Endodermal cell (in vitro differentiated cells): ENCODE measurements around the gene RNF146. TPM values are rescaled to one million over a fixed set of nuclear protein-coding genes. Genes with fewer than 3 reads are reported as not detected.
"Not testable (repeated sequence)": the region's sequence is repeated elsewhere in the genome, so short reads cannot be mapped to it uniquely, and the experiment has no call there.

Source experiments
- DNase-seq: peaks from one replicate; pipeline ENCODE4 v3.0.0-alpha.2; 2017
- H3K27ac ChIP-seq: 2 replicates; pipeline ENCODE4 v1.5.1; 2013; ENCODE audit warnings: mild to moderate bottlenecking, low read depth, low read length, moderate library complexity
- H3K27me3 ChIP-seq: 2 replicates; pipeline ENCODE4 v1.6.1; 2013; ENCODE audit warnings: mild to moderate bottlenecking, low read length, moderate library complexity; ENCODE audit not compliant: insufficient read depth, control insufficient read depth, poor library complexity, severe bottlenecking
- H3K36me3 ChIP-seq: 2 replicates; pipeline ENCODE4 v1.7.0; 2013; ENCODE audit warnings: mild to moderate bottlenecking, low read length, moderate library complexity; ENCODE audit not compliant: control insufficient read depth, insufficient read depth
- H3K4me1 ChIP-seq: one replicate; pipeline ENCODE4 v1.7.0; 2013; ENCODE audit warnings: low read length; ENCODE audit not compliant: control insufficient read depth, insufficient read depth
- H3K4me3 ChIP-seq: 2 replicates; pipeline ENCODE4 v1.5.1; 2013; ENCODE audit warnings: mild to moderate bottlenecking, low read length, moderate library complexity
- H3K9ac ChIP-seq: 2 replicates; pipeline ENCODE4 v1.6.1; 2013; ENCODE audit warnings: mild to moderate bottlenecking, low read length, moderate library complexity; ENCODE audit not compliant: poor library complexity, severe bottlenecking; ENCODE audit errors: extremely low read depth
- H3K9me3 ChIP-seq: 2 replicates; pipeline ENCODE4 v1.6.1; 2013; ENCODE audit warnings: mild to moderate bottlenecking, low read length, moderate library complexity; ENCODE audit not compliant: control insufficient read depth
- H3K27ac Mint-ChIP-seq: 2 replicates; pipeline ENCODE4 v1.8.0; 2020; ENCODE audit warnings: mixed read lengths
- H3K27me3 Mint-ChIP-seq: 2 replicates; pipeline ENCODE4 v1.8.0; 2021; ENCODE audit warnings: mild to moderate bottlenecking, mixed read lengths; ENCODE audit not compliant: insufficient read depth
- H3K36me3 Mint-ChIP-seq: 2 replicates; pipeline ENCODE4 v1.8.0; 2020; ENCODE audit warnings: low read depth, mixed read lengths
- H3K4me1 Mint-ChIP-seq: 2 replicates; pipeline ENCODE4 v1.8.0; 2020; ENCODE audit warnings: mixed read lengths
- H3K4me3 Mint-ChIP-seq: 2 replicates; pipeline ENCODE4 v1.8.0; 2020; ENCODE audit warnings: mild to moderate bottlenecking, moderate library complexity, mixed read lengths
- H3K9me3 Mint-ChIP-seq: 2 replicates; pipeline ENCODE4 v1.8.0; 2020; ENCODE audit warnings: mild to moderate bottlenecking, mixed read lengths
- CTCF ChIP-seq: fragments of 200-600 bp; sonication (generic); conservative IDR thresholded peaks from 2 replicates; pipeline ENCODE4 v1.5.0; 2021; ENCODE audit warnings: antibody characterized with exemption, mild to moderate bottlenecking
- WGBS, 2 experiments: methylation state at CpG; one replicate each; pipeline versions ENCODE4 v1.1.5 to v1.1.7; 2013; ENCODE audit warnings: missing lambda C conversion rate in 2 of 2, mixed read lengths in 1 of 2; ENCODE audit not compliant: insufficient coverage in 1 of 2, insufficient read length in 1 of 2; 5-methylcytosine and 5-hydroxymethylcytosine counted together
- total RNA-seq, 2 donors: library from RNA; stranded (reverse); fragmentation: NEBNext Ultra II Directional in 1 of 2; extraction: Animal tissue kit (Norgen Biotek cat#: 25700) in 1 of 2; gene quantifications; 2 replicates in 1 of 2; 3 replicates in 1 of 2; pipeline ENCODE4 v1.2.1, GENCODE V29; 2021

RNF146 gene
- total RNA-seq, 2 donors from 2014 or later, result 43.9 to 44.6 TPM

GRCh38 chr6:127221201-127221600 lies 45.5 kb upstream of the RNF146 start:
- TF ChIP-seq CTCF, result no peak
- Histone ChIP-seq H3K27ac (no peak overlapping the region), H3K9ac (no peak overlapping the region), H3K9me3 (no peaks in the 10 kb centered on the region), H3K27me3 (peaks cover 65% of the 10 kb centered on the region), H3K4me3 (no peak overlapping the region), H3K36me3 (no peaks in the 10 kb centered on the region), H3K4me1 (peaks cover 4% of the 10 kb centered on the region)
- no peak overlapping the region for H3K4me3 Mint-ChIP-seq
- no peaks in the 10 kb centered on the region for H3K36me3 Mint-ChIP-seq
- no peaks in the 10 kb centered on the region for H3K9me3 Mint-ChIP-seq
- H3K4me1 Mint-ChIP-seq, result peaks cover 8% of the 10 kb centered on the region
- peaks cover 34% of the 10 kb centered on the region for H3K27me3 Mint-ChIP-seq
- H3K27ac Mint-ChIP-seq, result no peak overlapping the region
- DNase-seq, result no peak
- WGBS, 2 experiments, result 90 to 91% methylated on average over 3 to 4 of the region's 4 CpGs

GRCh38 chr6:127222418-127222817 lies 44.2 kb upstream of the RNF146 start:
- TF ChIP-seq CTCF, result no peak
- Mint-ChIP-seq H3K4me1 (peaks cover 8% of the 10 kb centered on the region), H3K9me3 (no peaks in the 10 kb centered on the region), H3K4me3 (no peak overlapping the region), H3K27me3 (peaks cover 26% of the 10 kb centered on the region), H3K36me3 (no peaks in the 10 kb centered on the region), H3K27ac (no peak overlapping the region)
- Histone ChIP-seq H3K4me3 (no peak overlapping the region), H3K27ac (no peak overlapping the region), H3K4me1 (peaks cover 4% of the 10 kb centered on the region), H3K27me3 (peaks cover 53% of the 10 kb centered on the region), H3K9me3 (no peaks in the 10 kb centered on the region), H3K36me3 (no peaks in the 10 kb centered on the region), H3K9ac (no peak overlapping the region)
- WGBS, 2 experiments, result 88% methylated on average over 1 of the region's 1 CpG; no CpG with 5 or more reads in 1 of the 2 experiments
- no peak for DNase-seq

- Mint-ChIP-seq H3K4me3 (no peak overlapping the region), H3K4me1 (peaks cover 3% of the 10 kb centered on the region), H3K36me3 (no peaks in the 10 kb centered on the region), H3K27ac (no peak overlapping the region), H3K9me3 (peaks cover under 1% of the 10 kb centered on the region), H3K27me3 (peaks cover 15% of the 10 kb centered on the region)
- DNase-seq, result no peak
- Histone ChIP-seq H3K36me3 (no peaks in the 10 kb centered on the region), H3K9me3 (no peaks in the 10 kb centered on the region), H3K4me1 (no peaks in the 10 kb centered on the region), H3K27me3 (peaks cover 30% of the 10 kb centered on the region), H3K9ac (no peak overlapping the region), H3K27ac (no peak overlapping the region), H3K4me3 (no peak overlapping the region)
- 86% methylated on average over 1 of the region's 1 CpG; no CpG with 5 or more reads in 1 of the 2 experiments for whole genome bisulfite sequencing, 2 experiments
- TF ChIP-seq CTCF, result no peak
These were observed 41.2 kb upstream of the RNF146 start for GRCh38 chr6:127225497-127225896.

- H3K9ac ChIP-seq, H3K36me3 Mint-ChIP-seq, H3K9me3 ChIP-seq, H3K36me3 ChIP-seq, H3K27ac ChIP-seq, H3K27me3 Mint-ChIP-seq, H3K4me1 Mint-ChIP-seq, DNase-seq, H3K4me1 ChIP-seq, H3K27me3 ChIP-seq, H3K4me3 ChIP-seq, H3K27ac Mint-ChIP-seq, H3K4me3 Mint-ChIP-seq: not testable (repeated sequence)
- H3K9me3 Mint-ChIP-seq, result peaks cover 15% of the 10 kb centered on the region
- 60% methylated on average over 3 of the region's 3 CpGs; no CpG with 5 or more reads in 1 of the 2 experiments for WGBS, 2 experiments
These were observed 32.8 kb upstream of the RNF146 start for GRCh38 chr6:127233819-127234218.
